Lung (tissue), 16 donors: ENCODE data around the gene IFI44L. TPM values are rescaled to one million over a fixed set of nuclear protein-coding genes. Genes with fewer than 3 reads are reported as not detected.
A peak's percentile ranks its signal among the peaks of the same experiment; 100 is the strongest.

Experiments
- ATAC-seq: fragments of 200-7000 bp; cut with Tn5 transposase; one replicate; pipeline ENCODE4 v1.9.1; 2020; ENCODE audit warnings: moderate number of reproducible peaks; ENCODE audit not compliant: insufficient read depth, low FRiP score
- DNase-seq, 3 donors: peaks; one replicate each; pipeline ENCODE4 v3.0.0-alpha.2; 2013 to 2017
- H3K27ac ChIP-seq, 2 donors: one replicate each; pipeline ENCODE4 v1.5.1; 2013; ENCODE audit warnings: mild to moderate bottlenecking in 2 of 2, moderate library complexity in 2 of 2, control low read depth in 1 of 2, inconsistent platforms in 1 of 2, low read depth in 1 of 2, low read length in 1 of 2
- H3K27me3 ChIP-seq, 3 donors: one replicate each; pipeline ENCODE4 v1.5.1; 2013; ENCODE audit warnings: low read length in 2 of 3; ENCODE audit not compliant: control insufficient read depth in 3 of 3, insufficient read depth in 3 of 3
- H3K36me3 ChIP-seq, 4 donors: one replicate each; pipeline ENCODE4 v1.5.1; 2013; ENCODE audit warnings: low read length in 4 of 4, mild to moderate bottlenecking in 1 of 4, moderate library complexity in 1 of 4; ENCODE audit not compliant: control insufficient read depth in 4 of 4, insufficient read depth in 4 of 4
- H3K4me1 ChIP-seq, 5 donors: one replicate each; pipeline ENCODE4 v1.5.1; 2013; ENCODE audit warnings: low read length in 5 of 5, mild to moderate bottlenecking in 2 of 5, moderate library complexity in 1 of 5; ENCODE audit not compliant: control insufficient read depth in 5 of 5, insufficient read depth in 5 of 5
- H3K4me3 ChIP-seq: one replicate; pipeline ENCODE4 v1.5.1; 2013; ENCODE audit warnings: mild to moderate bottlenecking, control low read depth, moderate library complexity
- H3K9ac ChIP-seq, 2 donors: one replicate each; pipeline ENCODE4 v1.5.1; 2013; ENCODE audit warnings: low read length in 2 of 2, control low read depth in 1 of 2; ENCODE audit not compliant: insufficient read depth in 1 of 2
- H3K9me3 ChIP-seq, 4 donors: one replicate each; pipeline ENCODE4 v1.5.1; 2013; ENCODE audit warnings: low read length in 3 of 4, mild to moderate bottlenecking in 1 of 4, moderate library complexity in 1 of 4; ENCODE audit not compliant: control insufficient read depth in 4 of 4, insufficient read depth in 3 of 4
- CTCF ChIP-seq: IDR thresholded peaks from 2 replicates; pipeline ENCODE4 v1.5.1; 2012; ENCODE audit warnings: mild to moderate bottlenecking; ENCODE audit errors: control extremely low read depth, extremely low read depth
- WGBS, 2 donors: extraction: QIAGEN DNeasy Blood & Tissue Kit; methylation state at CpG; one replicate each; pipeline ENCODE4 v1.1.7; 2013; 5-methylcytosine and 5-hydroxymethylcytosine counted together
- long read RNA-seq, 5 donors: transcript quantifications; one replicate each; lab custom pipeline, GENCODE V29; 2026
- polyA plus RNA-seq, 2 donors: library from polyadenylated mRNA; stranded (reverse); fragments of 200-250 nt; gene quantifications; one replicate each; pipeline ENCODE4 v1.2.1, GENCODE V29; 2013
- total RNA-seq, 2 donors: library from RNA; depleted of rRNA in 1 of 2; stranded (reverse); fragments of >200 nt in 1 of 2; gene quantifications; one replicate each; pipeline ENCODE4 v1.2.1, GENCODE V29; 2014 to 2021
- donor health status: control.
- donor health status: control.
- donor health status: Bipolar disorder and iron deficiency.
- donor health status: healthy.
- donor health status: DM: yes; HTN: yes; CAD: no.

The IFI44L gene
- 1 to 10 TPM; 6.2 to 8.4 TPM for total RNA-seq
- polyA plus RNA-seq = 10 to 100 TPM in 1 of 2 donors, 1 to 10 TPM in 1; 3.3 to 11.8 TPM
- long read RNA-seq, donor 1 = 0 reads
- long read RNA-seq, donor 2 = 0 reads
- long read RNA-seq, donor 3 = 0 reads
- long read RNA-seq, donor 4 = 0 reads
- long read RNA-seq, donor 5 = 0 reads

DNA sequence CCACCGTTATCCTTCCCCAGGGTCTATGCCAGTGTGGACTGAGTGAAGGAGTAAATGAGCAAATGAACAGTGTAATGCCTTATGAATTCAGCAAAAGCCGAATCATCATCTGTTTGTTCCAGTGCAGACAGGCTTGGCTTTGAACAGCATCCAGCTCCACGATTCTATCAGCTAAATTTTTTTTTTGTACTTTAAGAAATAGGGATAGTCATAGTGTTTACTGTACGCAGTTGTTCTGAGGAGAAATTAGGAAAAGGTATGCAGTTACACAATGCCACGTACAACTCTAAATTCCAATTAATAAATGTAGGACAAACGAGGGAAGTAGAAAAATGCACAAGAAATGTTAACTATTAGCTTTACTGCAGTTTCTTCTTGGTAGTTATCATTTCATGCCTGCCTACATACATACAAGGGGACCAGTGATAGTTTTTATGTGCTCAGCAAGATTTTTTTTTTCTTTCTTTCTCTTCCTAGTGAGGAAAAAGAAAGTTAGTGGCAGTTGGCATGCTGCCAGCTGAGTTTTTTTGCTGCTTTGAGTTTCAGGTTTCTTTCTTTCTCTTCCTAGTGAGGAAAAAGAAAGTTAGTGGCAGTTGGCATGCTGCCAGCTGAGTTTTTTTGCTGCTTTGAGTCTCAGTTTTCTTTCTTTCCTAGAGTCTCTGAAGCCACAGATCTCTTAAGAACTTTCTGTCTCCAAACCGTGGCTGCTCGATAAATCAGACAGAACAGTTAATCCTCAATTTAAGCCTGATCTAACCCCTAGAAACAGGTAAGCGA, at the start of gene IFI44L:
TSS of gene IFI44L (plus strand) at position 646 of the 777 bp plus-strand sequence. CDS start 7,468 bp downstream, outside the sequence.
- H3K9me3 ChIP-seq = no peaks in the 10 kb centered on the region
- H3K36me3 ChIP-seq = no peaks in the 10 kb centered on the region
- DNase-seq (peak; percentile 59 to 79 (median 76)), ATAC-seq (peak; percentile 31)
- peaks cover 0 to 11% (median 3%) of the 10 kb centered on the region in 5 donors for H3K4me1 ChIP-seq
- no peak within 1 kb of the TSS for H3K4me3 ChIP-seq
- no peaks in the 10 kb centered on the region for H3K27me3 ChIP-seq
- WGBS, 2 donors = 9 to 11% methylated on average over 9 of the region's 9 CpGs
- H3K9ac ChIP-seq = peak within 1 kb of the TSS in 1 of 2 donors; percentile 53
- TF ChIP-seq CTCF = no peak
- H3K27ac ChIP-seq = peak within 1 kb of the TSS; percentile 66 to 75

DNA sequence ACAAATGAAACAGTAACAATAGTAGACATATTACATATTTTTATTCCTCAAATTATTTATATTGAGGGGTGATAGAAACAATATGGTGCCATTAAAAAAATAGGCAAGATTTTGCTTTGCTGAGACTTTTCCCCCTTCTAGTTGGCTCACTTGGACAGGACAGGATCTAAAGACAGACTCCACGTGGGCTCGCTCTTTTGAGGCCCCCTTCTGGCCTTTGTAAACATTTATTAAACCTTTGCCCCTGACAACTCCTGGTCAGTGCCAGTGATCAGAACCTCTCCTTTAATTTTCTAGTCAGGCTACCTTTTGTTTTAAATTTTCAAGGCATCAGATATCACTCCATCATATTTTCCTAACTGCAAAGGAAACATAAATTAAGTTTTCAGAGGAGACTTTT, 49.7 kb upstream of the IFI44L start:
- H3K27me3 ChIP-seq = no peaks in the 10 kb centered on the region
- WGBS, 2 donors = 45 to 63% methylated on average over 2 of the region's 2 CpGs
- H3K9ac ChIP-seq = no peak overlapping the region
- no peak for DNase-seq
- TF ChIP-seq CTCF = no peak
- ATAC-seq = no peak
- no peaks in the 10 kb centered on the region for H3K9me3 ChIP-seq
- no peak overlapping the region for H3K4me3 ChIP-seq
- no peaks in the 10 kb centered on the region for H3K4me1 ChIP-seq
- no peak overlapping the region for H3K27ac ChIP-seq
- H3K36me3 ChIP-seq = no peaks in the 10 kb centered on the region

- Histone ChIP-seq H3K9me3 (no peaks in the 10 kb centered on the region), H3K9ac (no peak overlapping the region), H3K27me3 (no peaks in the 10 kb centered on the region), H3K27ac (no peak overlapping the region), H3K4me1 (no peaks in the 10 kb centered on the region), H3K36me3 (no peaks in the 10 kb centered on the region), H3K4me3 (no peak overlapping the region)
- WGBS, 2 donors = 64 to 74% methylated on average over 9 of the region's 9 CpGs
- TF ChIP-seq CTCF = no peak
- DNase-seq (peak in 1 of 3 donors; percentile 2), ATAC-seq (no peak)
Observed at GRCh38 chr1:78577257-78578100, 42.8 kb upstream of the IFI44L start.
